ENCODE data around the gene MET. TPM values are rescaled to one million over a fixed set of nuclear protein-coding genes. Genes with fewer than 3 reads are reported as not detected.

Gene MET
- total RNA-seq, 1 experiment from 2014 or later, result 200 TPM

- TF ChIP-seq CTCF (IDR thresholded peaks at IDR 0.05 in 2 of 3, conservative IDR thresholded peaks at IDR 0.05 in 1 of 3; ENCODE audit: borderline replicate concordance in 1 of 3, insufficient read depth in 1 of 3, low read depth in 2 of 3, low read length in 2 of 3) (no peak), CEBPB (IDR thresholded peaks at IDR 0.05; ENCODE audit: low read depth) (peak; percentile 85), JUND (IDR thresholded peaks at IDR 0.05) (peak; percentile 77)
Measured at GRCh38 chr7:116630932-116631671, 40.9 kb upstream of the MET start (continued).

- peak overlapping the region; percentile 76 for H2AFZ ChIP-seq (ENCODE audit: low read depth, low read length, poor library complexity, severe bottlenecking)
- POLR2A ChIA-PET, result interaction anchor here (0.9 to 2.4 kb wide), 5 partner anchors 15 to 42 kb away, joined by 3 to 6 read pairs (median 3); no protein-coding TSS in a partner anchor
- intact Hi-C loops (cut with micrococcal nuclease), result no loop called here
- no peaks in the 10 kb centered on the region for H3K27me3 ChIP-seq (ENCODE audit: insufficient read depth, low read length)
- ATAC-seq (no peak), DNase-seq (ENCODE audit: low read depth, low spot score) (no peak)
- peak overlapping the region; percentile 68 for H3K4me2 ChIP-seq (ENCODE audit: low read length)
- H4K20me1 ChIP-seq (ENCODE audit: insufficient read depth), result no peaks in the 10 kb centered on the region
- H3K27ac ChIP-seq (ENCODE audit: low read depth, low read length), result peak overlapping the region; percentile 38; the same call in 1 of the 2 replicates
- H3K9me3 ChIP-seq (ENCODE audit: control insufficient read depth in 1 of 2, insufficient read depth in 1 of 2, low read depth in 1 of 2, low read length in 2 of 2), result no peaks in the 10 kb centered on the region
- no peaks in the 10 kb centered on the region for H3K79me2 ChIP-seq (ENCODE audit: insufficient read depth, low read length)
- BruUV-seq (replicated peaks), result no TSS peak
- CTCF ChIA-PET, result interaction anchor here (2.2 kb wide), 1 partner anchor 40 kb away, joined by 7 read pairs; no protein-coding TSS in a partner anchor
- peak overlapping the region; percentile 47 for H3K9ac ChIP-seq (ENCODE audit: low read length)
- no peak overlapping the region for H3K4me3 ChIP-seq (replicated peaks in 1 of 2; ENCODE audit: low read depth in 1 of 2, low read length in 2 of 2)
- H3K9me2 ChIP-seq (ENCODE audit: insufficient read depth), result no peaks in the 10 kb centered on the region
- RAD21 ChIA-PET (ENCODE audit: low non-redundant PET in 1 of 2, low total read pairs in 2 of 2, uncharacterized antibody in 2 of 2, unreplicated experiment in 2 of 2), result no interaction called here
- no peak for TF ChIP-seq POLR2AphosphoS5 (IDR thresholded peaks at IDR 0.05; ENCODE audit: low read depth, low read length)
- TF ChIP-seq REST (IDR thresholded peaks at IDR 0.05; ENCODE audit: low read depth), result no peak
- no peak for TF ChIP-seq EGR1 (IDR thresholded peaks at IDR 0.05; ENCODE audit: low read depth)
- TF ChIP-seq CTCF (IDR thresholded peaks at IDR 0.05 in 2 of 3, conservative IDR thresholded peaks at IDR 0.05 in 1 of 3; ENCODE audit: borderline replicate concordance in 1 of 3, insufficient read depth in 1 of 3, low read depth in 2 of 3, low read length in 2 of 3), result no peak
- TF ChIP-seq EZH2 (IDR thresholded peaks at IDR 0.05), result no peak
- TF ChIP-seq POLR2A (IDR thresholded peaks at IDR 0.05; ENCODE audit: borderline replicate concordance, extremely low read depth, insufficient read depth, insufficient read length), result no peak
- no peak for TF ChIP-seq ELF1 (IDR thresholded peaks at IDR 0.05; ENCODE audit: borderline replicate concordance, low read depth)
- TF ChIP-seq TCF7L2 (IDR thresholded peaks at IDR 0.05; ENCODE audit: borderline replicate concordance, extremely low read depth, insufficient read depth, insufficient read length), result no peak
- no peak for TF ChIP-seq SP1 (IDR thresholded peaks at IDR 0.05; ENCODE audit: low read depth)
- no peak for TF ChIP-seq ATF3 (IDR thresholded peaks at IDR 0.05)
- no peak for TF ChIP-seq EZH2phosphoT487 (IDR thresholded peaks at IDR 0.05; ENCODE audit: borderline replicate concordance)
- TF ChIP-seq JUND (IDR thresholded peaks at IDR 0.05), result no peak
- TF ChIP-seq CEBPB (IDR thresholded peaks at IDR 0.05; ENCODE audit: low read depth), result no peak
- no peak for TF ChIP-seq FOSL1 (IDR thresholded peaks at IDR 0.05; ENCODE audit: low read depth)
- TF ChIP-seq CBX3 (IDR thresholded peaks at IDR 0.05; ENCODE audit: low read depth), result no peak
- H3K36me3 ChIP-seq (ENCODE audit: control insufficient read depth in 1 of 2, insufficient read depth in 2 of 2, low read length in 2 of 2), result no peaks in the 10 kb centered on the region
- peaks cover 35 to 66% of the 10 kb centered on the region in 2 experiments for H3K4me1 ChIP-seq (ENCODE audit: control insufficient read depth in 1 of 2, insufficient read depth in 2 of 2, low read length in 2 of 2)
Measured at GRCh38 chr7:116631676-116632075, 40.3 kb upstream of the MET start.

Data from HCT116 (cell line).